Vagina (tissue), 2 donors: ENCODE data around the gene ADGRL3.

Source experiments
- POLR2A ChIP-seq, 2 donors: fragments of 450-650 bp; IDR thresholded peaks; one replicate each; pipeline ENCODE4 v1.6.1; 2017; ENCODE audit warnings: antibody characterized with exemption in 2 of 2, mild to moderate bottlenecking in 2 of 2, moderate library complexity in 2 of 2
- POLR2AphosphoS5 ChIP-seq, 2 donors: sonication (generic); formaldehyde crosslinking; IDR thresholded peaks; one replicate each; pipeline ENCODE4 v1.9.0; 2017; ENCODE audit warnings: antibody characterized with exemption in 2 of 2, mild to moderate bottlenecking in 2 of 2, low read depth in 1 of 2; ENCODE audit not compliant: insufficient read depth in 1 of 2
- TF ChIP-seq, protein P1 (sequence below), 3 experiments: fragments of 450-650 bp in 2 of 3; fragments of 200-600 bp in 1 of 3; sonication (generic) in 1 of 3; IDR thresholded peaks; one replicate each; pipeline ENCODE4 v1.5.1; 2017 to 2019; ENCODE audit warnings: antibody characterized with exemption in 3 of 3, mild to moderate bottlenecking in 2 of 3, moderate library complexity in 2 of 3

DNA sequence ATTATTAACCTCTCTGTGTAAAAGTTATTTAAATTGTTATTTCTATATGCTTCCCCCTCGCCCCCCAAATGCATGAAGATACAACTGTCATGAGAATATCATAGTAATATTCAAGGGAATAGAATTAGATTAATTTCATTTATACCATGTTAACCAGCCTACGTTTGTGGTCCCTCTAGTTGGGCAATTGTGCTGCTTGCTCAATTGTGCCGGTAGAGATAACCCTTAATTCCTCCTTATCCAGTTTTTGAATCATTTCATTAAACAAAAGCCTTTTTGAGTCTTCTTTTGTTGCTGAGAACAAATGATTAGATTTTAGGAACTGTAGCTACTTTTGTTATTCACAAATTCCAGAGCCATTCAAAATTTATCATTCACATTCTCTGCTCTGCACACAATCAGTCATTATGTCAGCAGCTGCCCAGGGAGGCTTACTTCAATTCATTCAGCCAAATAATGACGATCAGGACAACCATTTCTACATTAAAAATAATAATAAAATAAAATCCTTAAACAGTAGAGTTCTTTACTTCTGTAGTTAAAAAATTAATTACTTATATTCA, 98.1 kb downstream of the ADGRL3 start:
- TF ChIP-seq POLR2A (IDR thresholded peaks at IDR 0.05): no peak
- TF ChIP-seq, protein P1, sequence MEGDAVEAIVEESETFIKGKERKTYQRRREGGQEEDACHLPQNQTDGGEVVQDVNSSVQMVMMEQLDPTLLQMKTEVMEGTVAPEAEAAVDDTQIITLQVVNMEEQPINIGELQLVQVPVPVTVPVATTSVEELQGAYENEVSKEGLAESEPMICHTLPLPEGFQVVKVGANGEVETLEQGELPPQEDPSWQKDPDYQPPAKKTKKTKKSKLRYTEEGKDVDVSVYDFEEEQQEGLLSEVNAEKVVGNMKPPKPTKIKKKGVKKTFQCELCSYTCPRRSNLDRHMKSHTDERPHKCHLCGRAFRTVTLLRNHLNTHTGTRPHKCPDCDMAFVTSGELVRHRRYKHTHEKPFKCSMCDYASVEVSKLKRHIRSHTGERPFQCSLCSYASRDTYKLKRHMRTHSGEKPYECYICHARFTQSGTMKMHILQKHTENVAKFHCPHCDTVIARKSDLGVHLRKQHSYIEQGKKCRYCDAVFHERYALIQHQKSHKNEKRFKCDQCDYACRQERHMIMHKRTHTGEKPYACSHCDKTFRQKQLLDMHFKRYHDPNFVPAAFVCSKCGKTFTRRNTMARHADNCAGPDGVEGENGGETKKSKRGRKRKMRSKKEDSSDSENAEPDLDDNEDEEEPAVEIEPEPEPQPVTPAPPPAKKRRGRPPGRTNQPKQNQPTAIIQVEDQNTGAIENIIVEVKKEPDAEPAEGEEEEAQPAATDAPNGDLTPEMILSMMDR (IDR thresholded peaks at IDR 0.05): no peak
- no peak for TF ChIP-seq POLR2AphosphoS5 (IDR thresholded peaks at IDR 0.05; ENCODE audit: insufficient read depth in 1 of 2, low read depth in 1 of 2)
